H9 (cell line): ENCODE measurements around the gene PARD6B. TPM values are rescaled to one million over a fixed set of nuclear protein-coding genes. Genes with fewer than 3 reads are reported as not detected.

Source experiments
- DNase-seq: peaks from one replicate; pipeline ENCODE4 v3.0.0-alpha.2; 2017
- H2AFZ ChIP-seq: one replicate; pipeline ENCODE4 v1.6.1; 2013; ENCODE audit warnings: mild to moderate bottlenecking, low read length, control low read depth, moderate library complexity
- H2AK5ac ChIP-seq: 2 replicates; pipeline ENCODE4 v1.6.1; 2013; ENCODE audit warnings: low read length, control low read depth, mixed read lengths; ENCODE audit not compliant: insufficient read length
- H2BK120ac ChIP-seq: one replicate; pipeline ENCODE4 v1.6.1; 2013; ENCODE audit warnings: low read depth, mild to moderate bottlenecking, low read length, control low read depth, inconsistent platforms; ENCODE audit not compliant: poor library complexity, severe bottlenecking
- H2BK12ac ChIP-seq: 2 replicates; pipeline ENCODE4 v1.6.1; 2013; ENCODE audit warnings: low read length, control low read depth, mixed read lengths, low read depth; ENCODE audit not compliant: insufficient read length
- H2BK15ac ChIP-seq: 2 replicates; pipeline ENCODE4 v1.6.1; 2013; ENCODE audit warnings: low read depth, low read length, control low read depth
- H2BK20ac ChIP-seq: one replicate; pipeline ENCODE4 v1.6.1; 2013; ENCODE audit warnings: low read depth, mild to moderate bottlenecking, low read length, control low read depth, inconsistent platforms; ENCODE audit not compliant: poor library complexity, severe bottlenecking
- H2BK5ac ChIP-seq: 2 replicates; pipeline ENCODE4 v1.6.1; 2013; ENCODE audit warnings: low read length, control low read depth, mixed read lengths; ENCODE audit not compliant: insufficient read length
- H3K14ac ChIP-seq: 2 replicates; pipeline ENCODE4 v1.6.1; 2013; ENCODE audit warnings: low read length, control low read depth; ENCODE audit not compliant: insufficient read depth
- H3K18ac ChIP-seq: 2 replicates; pipeline ENCODE4 v1.6.1; 2013; ENCODE audit warnings: low read depth, mild to moderate bottlenecking, mixed read lengths, low read length, control low read depth; ENCODE audit not compliant: insufficient read length
- H3K23ac ChIP-seq: 2 replicates; pipeline ENCODE4 v1.6.1; 2013; ENCODE audit warnings: low read length, control low read depth, mixed read lengths, low read depth; ENCODE audit not compliant: insufficient read length
- H3K23me2 ChIP-seq: 2 replicates; pipeline ENCODE4 v1.6.1; 2013; ENCODE audit warnings: low read depth, mild to moderate bottlenecking, mixed read lengths, low read length, control low read depth; ENCODE audit not compliant: insufficient read length, poor library complexity, severe bottlenecking
- H3K27ac ChIP-seq: 2 replicates; pipeline ENCODE4 v1.5.1; 2013; ENCODE audit warnings: low read length, control low read depth, mixed read lengths, low read depth; ENCODE audit not compliant: insufficient read length
- H3K27me3 ChIP-seq: 2 replicates; pipeline ENCODE4 v1.6.1; 2013; ENCODE audit warnings: low read length, control low read depth, inconsistent platforms; ENCODE audit not compliant: insufficient read depth
- H3K4ac ChIP-seq: 2 replicates; pipeline ENCODE4 v1.6.1; 2013; ENCODE audit warnings: low read depth, mild to moderate bottlenecking, control low read depth, inconsistent platforms, low read length, moderate library complexity
- H3K4me1 ChIP-seq: 2 replicates; pipeline ENCODE4 v1.6.1; 2013; ENCODE audit warnings: low read length, control low read depth, inconsistent platforms; ENCODE audit not compliant: insufficient read depth
- H3K4me2 ChIP-seq: 2 replicates; pipeline ENCODE4 v1.6.1; 2013; ENCODE audit warnings: low read length, control low read depth, mixed read lengths; ENCODE audit not compliant: insufficient read length, insufficient read depth
- H3K56ac ChIP-seq: 2 replicates; pipeline ENCODE4 v1.6.1; 2013; ENCODE audit warnings: low read depth, mild to moderate bottlenecking, mixed read lengths, low read length, control low read depth; ENCODE audit not compliant: insufficient read length
- H3K79me1 ChIP-seq: 2 replicates; pipeline ENCODE4 v1.6.1; 2013; ENCODE audit warnings: low read depth, mild to moderate bottlenecking, moderate library complexity, low read length, control low read depth, inconsistent platforms; ENCODE audit not compliant: insufficient read depth, poor library complexity, severe bottlenecking
- H3K79me2 ChIP-seq: 2 replicates; pipeline ENCODE4 v1.6.1; 2013; ENCODE audit warnings: low read length, control low read depth, inconsistent platforms; ENCODE audit not compliant: insufficient read depth
- H3K9ac ChIP-seq: 2 replicates; pipeline ENCODE4 v1.6.1; 2013; ENCODE audit warnings: low read length, control low read depth, mixed read lengths; ENCODE audit not compliant: insufficient read length; ENCODE audit errors: extremely low read depth
- H3K9me3 ChIP-seq: one replicate; pipeline ENCODE4 v1.6.1; 2013; ENCODE audit warnings: low read depth, low read length, inconsistent platforms; ENCODE audit not compliant: control insufficient read depth
- H3T11ph ChIP-seq: one replicate; pipeline ENCODE4 v1.6.1; 2013; ENCODE audit warnings: mild to moderate bottlenecking, low read length, control low read depth, inconsistent platforms
- H4K20me1 ChIP-seq: one replicate; pipeline ENCODE4 v1.6.1; 2013; ENCODE audit not compliant: control insufficient read depth, insufficient read length, insufficient read depth
- H4K5ac ChIP-seq: 2 replicates; pipeline ENCODE4 v1.6.1; 2013; ENCODE audit warnings: low read depth, mild to moderate bottlenecking, mixed read lengths, low read length, control low read depth; ENCODE audit not compliant: insufficient read length
- H4K8ac ChIP-seq: replicated peaks from 2 replicates; pipeline ENCODE4 v1.6.1; 2013; ENCODE audit warnings: low read length, control low read depth, mixed read lengths, low read depth; ENCODE audit not compliant: insufficient read length
- H4K91ac ChIP-seq: 2 replicates; pipeline ENCODE4 v1.6.1; 2013; ENCODE audit warnings: low read depth, mild to moderate bottlenecking, moderate library complexity, mixed read lengths, low read length, control low read depth; ENCODE audit not compliant: insufficient read length
- H3K27ac Mint-ChIP-seq, 3 experiments: 2 replicates in 2 of 3; 3 replicates in 1 of 3; pipeline ENCODE4 v1.8.0; 2020 to 2021; ENCODE audit warnings: mixed read lengths in 3 of 3, mild to moderate bottlenecking in 1 of 3, moderate library complexity in 1 of 3
- H3K27me3 Mint-ChIP-seq: 2 replicates; pipeline ENCODE4 v1.8.0; 2021; ENCODE audit warnings: low read depth, mild to moderate bottlenecking, moderate library complexity, mixed read lengths
- H3K36me3 Mint-ChIP-seq, 3 experiments: 2 replicates in 2 of 3; 3 replicates in 1 of 3; pipeline ENCODE4 v1.8.0; 2020 to 2021; ENCODE audit warnings: low read depth in 3 of 3, mixed read lengths in 3 of 3; ENCODE audit not compliant: insufficient read depth in 1 of 3
- H3K4me1 Mint-ChIP-seq, 2 experiments: 2 replicates each; pipeline ENCODE4 v1.8.0; 2020; ENCODE audit warnings: mixed read lengths in 2 of 2
- H3K4me3 Mint-ChIP-seq, 2 experiments: 2 replicates in 1 of 2; 3 replicates in 1 of 2; pipeline ENCODE4 v1.8.0; 2020 to 2021; ENCODE audit warnings: mild to moderate bottlenecking in 2 of 2, mixed read lengths in 2 of 2, moderate library complexity in 1 of 2
- H3K9me3 Mint-ChIP-seq, 2 experiments: 2 replicates in 1 of 2; 3 replicates in 1 of 2; pipeline ENCODE4 v1.8.0; 2020; ENCODE audit warnings: mild to moderate bottlenecking in 2 of 2, mixed read lengths in 2 of 2, moderate library complexity in 1 of 2
- WGBS: extraction: QIAGEN DNeasy Blood & Tissue Kit; methylation state at CpG from one replicate; pipeline ENCODE4 v1.1.7; 2013; ENCODE audit warnings: missing lambda C conversion rate, low lambda C conversion rate, mixed read lengths; ENCODE audit not compliant: insufficient read length; ENCODE audit errors: extremely low coverage; 5-methylcytosine and 5-hydroxymethylcytosine counted together
- total RNA-seq: library from RNA; stranded (reverse); gene quantifications from 2 replicates; pipeline ENCODE4 v1.2.1, GENCODE V29; 2021
- TF ChIP-seq, protein P1 (sequence below): fragments of 200-600 bp; sonication (generic); conservative IDR thresholded peaks from 3 replicates; pipeline ENCODE4 v1.8.0; 2021; ENCODE audit warnings: antibody characterized with exemption, mild to moderate bottlenecking

Gene PARD6B
- total RNA-seq, 1 experiment from 2014 or later, result 27.4 TPM

DNA sequence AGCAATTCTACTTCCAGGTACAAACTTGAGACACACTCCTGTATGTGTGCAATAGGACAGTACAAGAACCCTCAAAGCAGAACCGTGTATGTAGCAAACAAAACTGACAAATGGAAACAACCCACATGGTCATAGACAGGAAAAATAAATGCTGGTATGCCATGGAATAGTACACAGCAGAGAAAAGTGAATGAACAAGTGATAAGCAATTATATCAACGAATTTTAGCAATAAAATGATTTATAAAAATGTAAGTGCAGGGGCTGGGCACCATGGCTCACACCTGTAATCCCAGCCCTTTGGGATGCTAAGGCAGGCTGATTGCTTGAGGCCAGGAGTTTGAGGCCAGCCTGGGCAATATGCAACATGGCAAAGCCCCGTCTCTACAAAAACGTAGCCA is 49.3 kb upstream of the PARD6B start:
- no peak overlapping the region for H3K4ac ChIP-seq
- no peak overlapping the region for H4K91ac ChIP-seq
- H3K4me2 ChIP-seq, result no peak overlapping the region
- no peak overlapping the region for H2BK12ac ChIP-seq
- no peak overlapping the region for H3K9ac ChIP-seq
- H2BK5ac ChIP-seq, result no peak overlapping the region
- H2AFZ ChIP-seq, result no peak overlapping the region
- H2AK5ac ChIP-seq, result no peak overlapping the region
- TF ChIP-seq, protein P1, sequence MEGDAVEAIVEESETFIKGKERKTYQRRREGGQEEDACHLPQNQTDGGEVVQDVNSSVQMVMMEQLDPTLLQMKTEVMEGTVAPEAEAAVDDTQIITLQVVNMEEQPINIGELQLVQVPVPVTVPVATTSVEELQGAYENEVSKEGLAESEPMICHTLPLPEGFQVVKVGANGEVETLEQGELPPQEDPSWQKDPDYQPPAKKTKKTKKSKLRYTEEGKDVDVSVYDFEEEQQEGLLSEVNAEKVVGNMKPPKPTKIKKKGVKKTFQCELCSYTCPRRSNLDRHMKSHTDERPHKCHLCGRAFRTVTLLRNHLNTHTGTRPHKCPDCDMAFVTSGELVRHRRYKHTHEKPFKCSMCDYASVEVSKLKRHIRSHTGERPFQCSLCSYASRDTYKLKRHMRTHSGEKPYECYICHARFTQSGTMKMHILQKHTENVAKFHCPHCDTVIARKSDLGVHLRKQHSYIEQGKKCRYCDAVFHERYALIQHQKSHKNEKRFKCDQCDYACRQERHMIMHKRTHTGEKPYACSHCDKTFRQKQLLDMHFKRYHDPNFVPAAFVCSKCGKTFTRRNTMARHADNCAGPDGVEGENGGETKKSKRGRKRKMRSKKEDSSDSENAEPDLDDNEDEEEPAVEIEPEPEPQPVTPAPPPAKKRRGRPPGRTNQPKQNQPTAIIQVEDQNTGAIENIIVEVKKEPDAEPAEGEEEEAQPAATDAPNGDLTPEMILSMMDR, result no peak
- no peak for DNase-seq
- Mint-ChIP-seq H3K27me3 (no peaks in the 10 kb centered on the region), H3K4me3 (no peak overlapping the region), H3K36me3 (no peaks in the 10 kb centered on the region), H3K27ac (no peak overlapping the region), H3K4me1 (peaks cover 4 to 14% of the 10 kb centered on the region in 2 experiments), H3K9me3 (no peaks in the 10 kb centered on the region)
- H2BK15ac ChIP-seq, result no peak overlapping the region
- no peaks in the 10 kb centered on the region for H3K27me3 ChIP-seq
- no peak overlapping the region for H4K8ac ChIP-seq
- H4K5ac ChIP-seq, result no peak overlapping the region
- no peaks in the 10 kb centered on the region for H3K23me2 ChIP-seq
- no peak overlapping the region for H3K27ac ChIP-seq
- no peaks in the 10 kb centered on the region for H3K9me3 ChIP-seq
- no peak overlapping the region for H3T11ph ChIP-seq
- no peak overlapping the region for H3K18ac ChIP-seq
- no peak overlapping the region for H3K56ac ChIP-seq
- no peak overlapping the region for H3K23ac ChIP-seq
- H4K20me1 ChIP-seq, result no peaks in the 10 kb centered on the region
- no CpG with 5 or more reads among the region's 4 CpGs for WGBS
- H3K14ac ChIP-seq, result no peak overlapping the region
- 0 out of 2 replicates have a peak, but pooled peaks cover 4% of the 10 kb centered on the region for H3K4me1 ChIP-seq
- no peak overlapping the region for H2BK20ac ChIP-seq
- no peaks in the 10 kb centered on the region for H3K79me1 ChIP-seq
- H3K79me2 ChIP-seq, result no peaks in the 10 kb centered on the region
- H2BK120ac ChIP-seq, result no peak overlapping the region
